ENCODE measurements around the gene LPO. TPM values are rescaled to one million over a fixed set of nuclear protein-coding genes. Genes with fewer than 3 reads are reported as not detected.

Gene LPO
- total and polyA plus RNA-seq, 10 of the 15 experiments (the other 5 are each of a cell fraction or from before 2014, with no cell fraction given), result 0.03 to 0.11 (median 0.06) TPM; not detected in 7

- no peak for TF ChIP-seq ZBTB11 (CRISPR knock-in tag; IDR thresholded peaks at IDR 0.05)
- TF ChIP-seq TBL1XR1 (IDR thresholded peaks at IDR 0.05; ENCODE audit: low read depth, low read length), result no peak
- TF ChIP-seq NBN (IDR thresholded peaks at IDR 0.05), result no peak
Measured at GRCh38 chr17:58246104-58246740, 7.8 kb downstream of the LPO start (continued).

- intact Hi-C loops (cut with micrococcal nuclease; ENCODE audit: unreplicated experiment), result no loop called here
- no peak for ATAC-seq
Measured at GRCh38 chr17:58246781-58247180, 8.4 kb downstream of the LPO start.

More at GRCh38 chr17:58246781-58247180, 8.4 kb downstream of the LPO start:
- H3K9me3 ChIP-seq (replicated peaks; ENCODE audit: control insufficient read depth, insufficient read depth, low read length), result no peaks in the 10 kb centered on the region
- ChIA-PET CTCF (interaction anchor here (0.7 to 6.2 kb wide), 7 partner anchors 9 to 205 kb away, joined by 3 to 78 read pairs (median 14); partner anchors contain the start of gene LPO), POLR2A (no interaction called here), SMC1A (ENCODE audit: uncharacterized antibody, unreplicated experiment) (interaction anchor here (0.6 to 4.0 kb wide), 4 partner anchors 10 to 47 kb away, joined by 3 to 23 read pairs (median 9); no protein-coding TSS in a partner anchor), RAD21 (ENCODE audit: unreplicated experiment) (interaction anchor here (1.4 to 1.9 kb wide), 3 partner anchors 10 to 70 kb away, joined by 3 to 5 read pairs (median 4); no protein-coding TSS in a partner anchor)
- no peaks in the 10 kb centered on the region for H3K36me3 ChIP-seq (ENCODE audit: control insufficient read depth in 2 of 2, insufficient read depth in 2 of 2, low read length in 1 of 2)
- 40% methylated on average over 1 of the region's 1 CpG for WGBS (ENCODE audit: insufficient coverage, insufficient replicate concordance, low lambda C conversion rate, missing lambda C conversion rate)
- H3K79me2 ChIP-seq (ENCODE audit: control insufficient read depth, insufficient read depth, low read length), result no peaks in the 10 kb centered on the region
- no peaks in the 10 kb centered on the region; a peak in 1 of 4 replicates for H3K27me3 ChIP-seq (replicated peaks in 1 of 2; ENCODE audit: control insufficient read depth in 2 of 2, insufficient read depth in 2 of 2, low read length in 1 of 2)
- DNase-seq (ENCODE audit: low read depth, low spot score) (no peak), FAIRE-seq (no peak)
- H3K4me2 ChIP-seq (ENCODE audit: control insufficient read depth, insufficient read depth), result no peak overlapping the region
- BruUV-seq (replicated peaks), result no TSS peak
- no peak overlapping the region for H2AFZ ChIP-seq (ENCODE audit: control insufficient read depth, low read depth, low read length)
- H3K4me3 ChIP-seq, result no peak overlapping the region
- TF ChIP-seq IRF5 (IDR thresholded peaks at IDR 0.05; ENCODE audit: borderline replicate concordance) (no peak), ZNF217 (IDR thresholded peaks at IDR 0.05) (no peak), ZZZ3 (IDR thresholded peaks at IDR 0.05; ENCODE audit: control insufficient read depth, insufficient read length, low read depth) (no peak), IKZF1 (conservative IDR thresholded peaks at IDR 0.05) (no peak)
- H4K20me1 ChIP-seq (ENCODE audit: control insufficient read depth, insufficient read depth), result no peaks in the 10 kb centered on the region
- peaks cover 6% of the 10 kb centered on the region for H3K4me1 ChIP-seq (ENCODE audit: control insufficient read depth, insufficient read depth, low read length)
- H3K27ac ChIP-seq (ENCODE audit: control insufficient read depth, insufficient read depth), result no peak overlapping the region
- no peak overlapping the region for H3K9ac ChIP-seq (ENCODE audit: control insufficient read depth, insufficient read depth, low read length)
- in situ Hi-C loops (cut with MboI), result no loop called here

Measured in GM12878 (cell line).